GM12875 (cell line): ENCODE measurements around the gene PLSCR2.

Experiments
- H3K4me3 ChIP-seq: one replicate; pipeline ENCODE4 v1.5.1; 2011; ENCODE audit warnings: low read depth, low read length, control low read depth
- CTCF ChIP-seq: IDR thresholded peaks from 2 replicates; pipeline ENCODE4 v1.5.1; 2011; ENCODE audit warnings: low read depth, mild to moderate bottlenecking, control low read depth, inconsistent platforms, low read length, moderate library complexity, borderline replicate concordance; ENCODE audit not compliant: insufficient read depth

PLSCR2 gene

GRCh38 chr3:146469150-146470017 lies at the start of gene PLSCR2:
Gene PLSCR2 (minus strand): TSS chr3:146469561. CDS start chr3:146459904, 9,657 bp downstream.
- no peak for TF ChIP-seq CTCF
- H3K4me3 ChIP-seq: peak within 1 kb of the TSS; percentile 56

DNA sequence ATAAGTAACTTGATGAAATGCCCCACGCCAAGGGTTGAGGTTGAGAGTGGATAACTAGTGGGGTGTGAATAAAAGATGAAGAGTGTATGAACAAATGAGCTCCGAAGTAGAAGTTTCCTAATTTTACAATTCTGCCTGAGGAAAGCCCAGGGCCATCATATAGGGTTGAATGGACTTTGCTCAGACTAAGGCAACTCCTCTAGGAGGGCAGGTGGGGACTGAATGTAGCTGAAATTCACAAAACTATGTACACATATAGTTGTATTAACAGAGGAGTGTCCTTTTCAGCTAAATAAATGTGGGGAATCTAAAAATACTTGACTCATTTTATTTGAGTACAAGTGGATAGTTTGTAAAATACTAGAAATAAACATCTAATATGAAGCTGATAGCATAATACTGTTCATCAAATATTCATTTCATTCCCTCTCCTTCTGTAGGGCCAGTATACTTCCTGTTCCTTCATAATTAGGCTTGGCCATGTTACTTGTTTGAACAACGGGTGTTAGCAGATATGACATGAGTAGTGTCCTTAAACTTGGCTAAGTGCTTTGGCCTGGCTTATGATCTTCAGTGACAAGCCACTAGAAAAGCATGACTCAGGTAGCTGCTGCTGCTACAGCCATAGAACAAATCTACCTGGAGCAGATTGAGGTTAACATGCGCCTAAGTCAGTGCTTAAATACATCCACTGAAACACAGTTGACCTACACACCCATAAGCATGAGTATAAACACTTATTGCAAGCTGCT lies 48.5 kb upstream of the PLSCR2 start:
- no peak overlapping the region for H3K4me3 ChIP-seq
- TF ChIP-seq CTCF: no peak

DNA sequence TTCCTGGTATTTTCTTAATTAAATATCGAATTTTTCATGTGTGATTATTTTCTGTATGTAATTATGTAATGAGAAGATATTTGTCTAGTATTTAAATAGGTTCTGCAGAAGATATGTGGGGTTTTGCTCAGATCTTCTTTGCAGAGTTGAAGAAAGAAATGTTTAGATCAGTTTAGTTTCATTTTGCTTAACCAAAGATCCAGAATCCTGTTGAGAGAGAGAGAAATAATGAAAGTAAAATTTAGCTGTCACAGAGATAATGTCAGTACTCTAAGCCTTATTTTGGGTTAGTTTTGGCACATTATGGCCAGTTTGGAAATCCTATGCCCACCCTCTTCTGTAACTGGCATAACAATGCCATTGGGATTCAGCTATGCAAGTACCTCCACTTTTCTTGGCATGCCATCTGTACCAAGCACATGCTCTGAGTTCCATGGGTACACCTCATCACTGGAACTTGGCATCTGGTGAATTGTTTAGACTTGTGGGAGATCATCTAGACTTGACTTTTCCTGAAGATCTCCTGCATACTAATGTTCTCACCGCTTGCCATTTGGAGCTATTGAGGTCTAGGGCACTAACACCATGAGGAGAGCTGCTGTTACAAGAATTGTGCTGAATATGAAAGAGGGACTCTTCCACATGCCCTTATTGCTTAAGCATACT lies 44.2 kb upstream of the PLSCR2 start:
- no peak for TF ChIP-seq CTCF
- no peak overlapping the region for H3K4me3 ChIP-seq

DNA sequence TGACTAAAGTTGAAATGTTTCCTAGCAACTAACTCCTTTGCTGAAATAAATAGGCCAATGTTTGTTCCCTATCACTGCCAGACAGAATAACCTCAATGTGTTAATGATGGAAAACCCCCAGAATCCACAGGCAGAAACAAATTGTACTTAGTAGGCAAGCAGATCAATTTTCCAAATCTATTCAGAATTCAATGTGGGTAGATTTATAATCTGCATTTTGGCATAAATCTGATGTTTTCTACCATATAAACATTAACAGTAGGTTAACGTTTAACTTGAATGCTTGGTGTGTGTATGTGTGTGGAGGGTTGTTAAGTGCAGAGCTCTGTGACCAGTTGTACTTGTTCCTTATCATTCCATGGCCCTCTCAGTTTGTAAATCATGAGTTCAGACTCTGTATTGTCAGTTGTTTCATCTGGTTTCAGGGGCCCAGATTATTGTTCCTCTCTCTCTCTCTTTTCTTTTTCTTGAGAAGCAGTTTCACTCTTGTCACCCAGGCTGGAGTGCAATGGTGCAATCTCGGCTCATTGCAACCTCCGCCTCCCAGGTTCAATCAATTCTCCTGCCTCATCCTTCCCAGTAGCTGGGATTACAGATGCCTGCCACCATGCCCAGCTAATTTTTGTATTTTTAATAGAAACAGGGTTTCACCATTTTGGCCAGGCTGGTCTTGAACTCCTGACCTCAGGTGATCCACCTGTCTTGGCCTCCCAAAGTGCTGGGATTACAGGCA lies 42.2 kb upstream of the PLSCR2 start:
- no peak overlapping the region for H3K4me3 ChIP-seq
- no peak for TF ChIP-seq CTCF

GRCh38 chr3:146507331-146508120 lies 38.2 kb upstream of the PLSCR2 start:
- H3K4me3 ChIP-seq: no peak overlapping the region
- no peak for TF ChIP-seq CTCF

DNA sequence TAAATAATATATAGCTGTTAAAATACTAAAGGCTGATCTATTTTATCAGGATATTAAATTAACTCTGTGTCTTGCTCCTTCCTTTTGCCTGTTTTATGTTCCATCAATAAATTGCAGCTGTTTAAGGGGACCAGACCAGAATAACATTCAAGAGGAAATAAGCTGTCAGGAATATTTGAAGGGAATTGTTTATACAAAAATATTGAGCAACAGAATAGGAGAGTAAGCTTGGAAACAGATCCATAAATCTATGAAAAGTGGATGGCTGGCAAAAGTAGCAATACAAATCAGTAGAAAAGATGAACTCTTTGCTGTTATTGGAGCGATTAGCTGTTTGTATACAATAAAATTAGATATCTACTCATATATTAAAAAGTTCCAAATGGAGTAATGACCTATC lies 36.2 kb upstream of the PLSCR2 start:
- TF ChIP-seq CTCF: no peak
- no peak overlapping the region for H3K4me3 ChIP-seq
